Measurements from ENCODE around the gene FHL2. TPM values are rescaled to one million over a fixed set of nuclear protein-coding genes. Genes with fewer than 3 reads are reported as not detected.

FHL2 gene
- total RNA-seq, 1 donor from 2014 or later: 13.8 TPM

DNA sequence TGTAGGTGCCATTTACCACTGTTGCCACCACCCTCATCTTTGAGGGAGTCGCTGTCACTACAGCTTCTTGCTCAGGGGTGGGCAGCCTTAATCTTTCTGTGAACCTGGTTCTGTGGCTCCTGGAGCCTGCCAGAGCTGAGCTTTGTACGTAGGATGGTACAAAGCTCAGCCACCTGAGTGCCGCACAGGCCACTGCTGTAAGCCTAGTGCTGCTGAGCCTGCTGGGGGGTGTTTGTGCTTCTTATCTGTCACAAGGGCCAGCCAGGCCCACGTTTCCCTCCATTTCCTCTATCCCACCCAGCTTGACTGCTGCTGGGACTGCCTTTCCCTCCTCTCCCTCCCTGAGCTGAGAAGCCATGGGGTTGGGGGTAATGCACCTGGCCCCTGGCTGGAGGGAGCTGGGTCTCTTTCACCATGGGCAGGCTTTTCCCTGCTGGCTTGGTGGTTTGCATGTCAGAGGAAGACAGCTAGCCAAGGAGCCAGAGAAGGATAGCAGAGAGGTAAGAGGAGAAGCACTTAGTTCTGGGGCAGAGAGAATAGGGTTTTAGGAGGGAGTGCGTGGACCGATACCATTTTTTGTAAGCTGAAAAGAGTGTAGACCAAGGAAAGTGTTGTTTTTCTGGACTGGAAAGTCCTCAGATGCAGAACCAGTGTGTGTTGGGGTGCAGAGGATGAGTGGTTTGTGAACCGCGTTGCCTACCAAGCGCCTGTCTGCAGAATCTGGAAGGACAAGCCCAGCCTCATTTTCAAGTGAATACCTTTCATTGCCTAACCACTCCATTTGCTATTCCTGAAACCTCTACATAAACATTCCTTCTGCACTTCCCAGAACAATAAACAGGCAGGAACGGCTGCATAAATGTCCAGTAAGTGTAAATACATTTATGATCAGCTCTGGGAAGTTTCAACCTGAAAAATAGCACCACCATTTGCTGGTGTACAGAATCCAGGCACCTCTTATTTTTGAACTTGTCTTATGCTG is 45.1 kb upstream of the FHL2 start:
- Histone ChIP-seq H3K27ac (no peak overlapping the region), H3K4me3 (no peak overlapping the region), H3K27me3 (no peaks in the 10 kb centered on the region), H3K9me3 (no peaks in the 10 kb centered on the region), H3K36me3 (no peaks in the 10 kb centered on the region), H3K4me1 (peaks cover 5% of the 10 kb centered on the region)
- ATAC-seq (peak; percentile 66), DNase-seq (no peak)
- intact Hi-C loops (cut with DNase I): no loop called here
- TF ChIP-seq, protein P1, sequence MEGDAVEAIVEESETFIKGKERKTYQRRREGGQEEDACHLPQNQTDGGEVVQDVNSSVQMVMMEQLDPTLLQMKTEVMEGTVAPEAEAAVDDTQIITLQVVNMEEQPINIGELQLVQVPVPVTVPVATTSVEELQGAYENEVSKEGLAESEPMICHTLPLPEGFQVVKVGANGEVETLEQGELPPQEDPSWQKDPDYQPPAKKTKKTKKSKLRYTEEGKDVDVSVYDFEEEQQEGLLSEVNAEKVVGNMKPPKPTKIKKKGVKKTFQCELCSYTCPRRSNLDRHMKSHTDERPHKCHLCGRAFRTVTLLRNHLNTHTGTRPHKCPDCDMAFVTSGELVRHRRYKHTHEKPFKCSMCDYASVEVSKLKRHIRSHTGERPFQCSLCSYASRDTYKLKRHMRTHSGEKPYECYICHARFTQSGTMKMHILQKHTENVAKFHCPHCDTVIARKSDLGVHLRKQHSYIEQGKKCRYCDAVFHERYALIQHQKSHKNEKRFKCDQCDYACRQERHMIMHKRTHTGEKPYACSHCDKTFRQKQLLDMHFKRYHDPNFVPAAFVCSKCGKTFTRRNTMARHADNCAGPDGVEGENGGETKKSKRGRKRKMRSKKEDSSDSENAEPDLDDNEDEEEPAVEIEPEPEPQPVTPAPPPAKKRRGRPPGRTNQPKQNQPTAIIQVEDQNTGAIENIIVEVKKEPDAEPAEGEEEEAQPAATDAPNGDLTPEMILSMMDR (IDR thresholded peaks at IDR 0.05): no peak

DNA sequence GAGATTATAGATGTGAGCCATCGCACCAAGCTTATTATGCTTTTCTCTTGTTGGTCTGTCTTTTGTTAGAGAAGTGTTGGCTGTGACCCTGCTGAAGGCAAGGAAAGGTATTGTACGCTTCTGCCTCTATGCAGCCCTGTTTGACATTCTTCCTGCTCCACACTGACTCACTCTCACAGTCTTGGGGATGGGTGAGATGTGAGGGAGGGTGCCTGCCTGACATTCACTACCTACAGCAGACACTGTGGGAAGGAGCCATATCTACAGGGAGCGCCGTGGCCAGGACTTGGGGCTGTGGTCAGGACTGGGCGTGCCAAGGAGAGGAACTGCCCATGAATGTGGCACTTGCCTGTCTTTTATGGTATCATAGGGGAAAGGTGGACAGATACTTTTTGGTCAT is 43.9 kb upstream of the FHL2 start:
- no peak overlapping the region for H3K27ac ChIP-seq
- no peaks in the 10 kb centered on the region for H3K27me3 ChIP-seq
- ATAC-seq (no peak), DNase-seq (no peak)
- no peak overlapping the region for H3K4me3 ChIP-seq
- TF ChIP-seq, protein P1 (IDR thresholded peaks at IDR 0.05): no peak
- H3K4me1 ChIP-seq: peaks cover 9% of the 10 kb centered on the region
- intact Hi-C loops (cut with DNase I): no loop called here
- H3K36me3 ChIP-seq: no peaks in the 10 kb centered on the region
- no peaks in the 10 kb centered on the region for H3K9me3 ChIP-seq

DNA sequence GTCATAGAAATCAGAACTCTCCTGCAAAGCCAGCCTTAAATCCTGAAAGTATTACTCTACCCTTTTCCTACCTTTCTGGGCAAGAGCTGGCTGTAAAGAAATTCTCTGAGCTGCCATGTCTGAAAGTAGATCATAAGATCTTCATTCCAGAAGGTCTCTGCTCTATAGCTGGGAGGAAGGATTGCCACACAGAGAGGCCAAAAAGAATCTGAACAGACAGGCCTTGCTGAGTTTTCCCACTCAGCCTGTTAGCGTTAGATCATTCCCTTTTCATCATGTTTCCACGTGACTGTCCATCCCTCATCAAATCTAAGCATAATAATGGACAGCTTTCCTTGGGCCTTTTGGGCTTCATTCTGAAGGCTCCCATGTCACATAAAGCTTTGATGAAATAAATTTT is 43.2 kb upstream of the FHL2 start:
- intact Hi-C loops (cut with DNase I): no loop called here
- H3K27ac ChIP-seq: no peak overlapping the region

DNA sequence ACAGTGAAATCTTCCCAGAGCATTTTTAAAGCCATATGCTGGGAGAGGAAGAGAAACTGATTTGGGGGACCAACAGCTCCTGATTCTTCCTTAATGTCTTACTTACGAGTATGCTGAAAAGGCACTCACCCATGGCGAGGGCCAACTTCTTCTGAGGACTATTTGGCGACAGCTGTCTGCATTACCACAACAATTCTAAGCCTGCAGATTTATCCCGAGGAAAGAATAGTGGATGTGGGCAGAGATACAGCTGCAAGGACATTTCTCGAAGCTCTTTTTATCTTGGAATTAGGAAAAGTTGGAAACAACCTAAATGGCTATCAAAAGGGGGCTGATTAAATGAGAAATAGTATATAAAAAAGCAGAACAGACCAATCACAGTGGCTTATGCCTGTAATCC is 40.3 kb upstream of the FHL2 start:
- no peak for DNase-seq
- TF ChIP-seq, protein P1 (IDR thresholded peaks at IDR 0.05): no peak
- no peak overlapping the region for H3K4me3 ChIP-seq
- no peaks in the 10 kb centered on the region for H3K9me3 ChIP-seq
- H3K4me1 ChIP-seq: peaks cover 9% of the 10 kb centered on the region
- no peak for ATAC-seq
- intact Hi-C loops (cut with DNase I): no loop called here
- peak overlapping the region; percentile 49 for H3K27ac ChIP-seq
- H3K27me3 ChIP-seq: no peaks in the 10 kb centered on the region
- H3K36me3 ChIP-seq: no peaks in the 10 kb centered on the region

More for the DNA sequence above, 43.2 kb upstream of the FHL2 start:
- H3K36me3 ChIP-seq: no peaks in the 10 kb centered on the region
- ATAC-seq: no peak
- TF ChIP-seq, protein P1 (IDR thresholded peaks at IDR 0.05): no peak
- no peak for DNase-seq
- no peaks in the 10 kb centered on the region for H3K9me3 ChIP-seq
- no peaks in the 10 kb centered on the region for H3K27me3 ChIP-seq
- H3K4me3 ChIP-seq: no peak overlapping the region
- peaks cover 9% of the 10 kb centered on the region for H3K4me1 ChIP-seq

DNA sequence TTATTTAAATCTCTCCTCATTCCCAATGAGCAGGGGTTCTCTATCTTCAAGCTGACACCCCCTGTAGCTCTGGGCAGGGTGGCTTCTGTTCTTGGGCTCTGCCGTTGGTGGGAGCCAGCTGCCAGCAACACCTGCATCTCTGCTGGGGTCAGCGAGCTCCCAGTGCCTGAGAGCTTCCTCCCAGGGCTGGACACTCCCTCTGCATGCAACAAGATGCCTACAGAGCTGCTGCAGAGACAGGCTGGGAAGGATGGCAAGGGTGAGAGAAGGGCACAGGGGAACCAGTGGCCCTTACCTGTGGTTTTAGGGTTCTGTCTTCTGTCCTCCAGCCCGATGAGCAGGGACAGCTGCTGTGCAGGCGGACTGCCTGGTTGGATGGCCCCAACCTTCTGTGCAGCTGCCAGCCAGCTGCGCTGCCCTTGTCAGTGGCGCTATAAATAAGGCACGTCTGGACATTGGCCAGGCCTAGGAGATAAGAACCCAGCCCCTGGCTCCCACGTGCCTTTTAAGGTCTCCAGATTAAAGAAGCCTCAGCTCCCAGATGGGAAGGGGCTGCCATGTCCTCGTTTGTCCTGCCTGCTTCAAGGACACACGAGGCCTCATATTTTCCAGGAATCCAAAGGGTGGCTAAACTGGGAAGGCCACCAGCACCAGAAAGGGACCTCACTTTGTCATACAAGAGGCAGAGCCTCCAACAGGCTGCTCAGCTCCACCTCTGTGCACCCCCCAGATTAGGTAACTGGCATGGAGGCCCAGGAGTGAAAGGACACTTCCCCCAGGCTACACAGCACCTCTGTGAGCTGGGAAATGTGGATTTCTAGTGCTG is 39.5 kb upstream of the FHL2 start:
- Histone ChIP-seq H3K27ac (peak overlapping the region; percentile 60), H3K4me3 (no peak overlapping the region), H3K4me1 (peaks cover 9% of the 10 kb centered on the region), H3K9me3 (no peaks in the 10 kb centered on the region), H3K27me3 (no peaks in the 10 kb centered on the region), H3K36me3 (no peaks in the 10 kb centered on the region)
- intact Hi-C loops (cut with DNase I): no loop called here
- TF ChIP-seq, protein P1 (IDR thresholded peaks at IDR 0.05): no peak
- ATAC-seq (peak; percentile 50), DNase-seq (no peak)

Measured in upper lobe of right lung (tissue), 1 donor.